ENCODE results near the gene FAM131A. TPM values are rescaled to one million over a fixed set of nuclear protein-coding genes. Genes with fewer than 3 reads are reported as not detected.

FAM131A gene
- total RNA-seq, 1 donor from 2014 or later, result 14.0 TPM

DNA sequence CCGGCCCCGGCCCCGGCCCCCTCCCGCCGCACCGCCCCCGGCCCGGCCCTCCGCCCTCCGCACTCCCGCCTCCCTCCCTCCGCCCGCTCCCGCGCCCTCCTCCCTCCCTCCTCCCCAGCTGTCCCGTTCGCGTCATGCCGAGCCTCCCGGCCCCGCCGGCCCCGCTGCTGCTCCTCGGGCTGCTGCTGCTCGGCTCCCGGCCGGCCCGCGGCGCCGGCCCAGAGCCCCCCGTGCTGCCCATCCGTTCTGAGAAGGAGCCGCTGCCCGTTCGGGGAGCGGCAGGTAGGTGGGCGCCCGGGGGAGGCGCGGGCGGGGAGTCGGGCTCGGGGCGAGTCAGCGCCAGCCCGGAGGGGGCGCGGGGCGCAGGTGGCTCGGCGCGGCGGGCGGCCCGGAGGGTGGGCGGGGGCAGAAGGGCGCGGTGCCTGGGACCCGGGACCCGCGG lies 42.8 kb downstream of the FAM131A start:
- H3K4me3 ChIP-seq (ENCODE audit: low read depth, low read length), result no peak overlapping the region
- TF ChIP-seq, protein P1, sequence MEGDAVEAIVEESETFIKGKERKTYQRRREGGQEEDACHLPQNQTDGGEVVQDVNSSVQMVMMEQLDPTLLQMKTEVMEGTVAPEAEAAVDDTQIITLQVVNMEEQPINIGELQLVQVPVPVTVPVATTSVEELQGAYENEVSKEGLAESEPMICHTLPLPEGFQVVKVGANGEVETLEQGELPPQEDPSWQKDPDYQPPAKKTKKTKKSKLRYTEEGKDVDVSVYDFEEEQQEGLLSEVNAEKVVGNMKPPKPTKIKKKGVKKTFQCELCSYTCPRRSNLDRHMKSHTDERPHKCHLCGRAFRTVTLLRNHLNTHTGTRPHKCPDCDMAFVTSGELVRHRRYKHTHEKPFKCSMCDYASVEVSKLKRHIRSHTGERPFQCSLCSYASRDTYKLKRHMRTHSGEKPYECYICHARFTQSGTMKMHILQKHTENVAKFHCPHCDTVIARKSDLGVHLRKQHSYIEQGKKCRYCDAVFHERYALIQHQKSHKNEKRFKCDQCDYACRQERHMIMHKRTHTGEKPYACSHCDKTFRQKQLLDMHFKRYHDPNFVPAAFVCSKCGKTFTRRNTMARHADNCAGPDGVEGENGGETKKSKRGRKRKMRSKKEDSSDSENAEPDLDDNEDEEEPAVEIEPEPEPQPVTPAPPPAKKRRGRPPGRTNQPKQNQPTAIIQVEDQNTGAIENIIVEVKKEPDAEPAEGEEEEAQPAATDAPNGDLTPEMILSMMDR (IDR thresholded peaks at IDR 0.05; ENCODE audit: insufficient read depth, low read length, poor library complexity, severe bottlenecking), result no peak
- H3K36me3 ChIP-seq (ENCODE audit: control insufficient read depth, insufficient read depth, low read length), result no peaks in the 10 kb centered on the region
- H3K27me3 ChIP-seq (ENCODE audit: control insufficient read depth, insufficient read depth, low read length), result peaks cover 76% of the 10 kb centered on the region
- DNase-seq (ENCODE audit: low read depth), result no peak

DNA sequence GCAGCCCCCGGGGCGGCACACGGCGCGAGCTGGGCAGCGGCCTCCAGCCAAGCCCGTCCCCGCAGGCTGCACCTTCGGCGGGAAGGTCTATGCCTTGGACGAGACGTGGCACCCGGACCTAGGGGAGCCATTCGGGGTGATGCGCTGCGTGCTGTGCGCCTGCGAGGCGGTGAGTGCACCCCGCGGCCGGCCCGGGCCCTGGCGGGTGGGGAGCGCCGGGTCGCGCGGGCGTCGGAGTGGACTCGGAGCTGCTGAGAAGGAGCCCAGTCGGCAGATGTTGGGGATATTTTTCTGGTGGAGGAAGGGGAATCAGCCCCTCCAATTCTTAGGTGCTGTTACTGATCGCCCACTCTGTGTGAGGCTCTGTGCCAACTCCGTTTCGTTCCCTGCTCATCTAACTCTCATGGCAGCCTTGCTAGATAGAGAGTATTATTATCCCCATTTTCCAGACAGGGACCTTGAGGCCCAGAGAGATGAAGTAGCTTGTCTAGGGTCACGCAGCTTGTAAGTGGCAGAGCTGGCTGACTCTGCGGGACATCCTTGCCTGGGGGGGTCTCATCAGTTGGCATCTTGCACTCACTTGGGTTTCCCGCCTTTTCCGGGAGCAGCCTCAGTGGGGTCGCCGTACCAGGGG lies 43.3 kb downstream of the FAM131A start:
- Histone ChIP-seq H3K4me3 (ENCODE audit: low read depth, low read length) (peak overlapping the region; percentile 19), H3K27me3 (ENCODE audit: control insufficient read depth, insufficient read depth, low read length) (peaks cover 76% of the 10 kb centered on the region), H3K36me3 (ENCODE audit: control insufficient read depth, insufficient read depth, low read length) (no peaks in the 10 kb centered on the region)
- TF ChIP-seq, protein P1 (IDR thresholded peaks at IDR 0.05; ENCODE audit: insufficient read depth, low read length, poor library complexity, severe bottlenecking), result no peak
- DNase-seq (ENCODE audit: low read depth), result no peak

DNA sequence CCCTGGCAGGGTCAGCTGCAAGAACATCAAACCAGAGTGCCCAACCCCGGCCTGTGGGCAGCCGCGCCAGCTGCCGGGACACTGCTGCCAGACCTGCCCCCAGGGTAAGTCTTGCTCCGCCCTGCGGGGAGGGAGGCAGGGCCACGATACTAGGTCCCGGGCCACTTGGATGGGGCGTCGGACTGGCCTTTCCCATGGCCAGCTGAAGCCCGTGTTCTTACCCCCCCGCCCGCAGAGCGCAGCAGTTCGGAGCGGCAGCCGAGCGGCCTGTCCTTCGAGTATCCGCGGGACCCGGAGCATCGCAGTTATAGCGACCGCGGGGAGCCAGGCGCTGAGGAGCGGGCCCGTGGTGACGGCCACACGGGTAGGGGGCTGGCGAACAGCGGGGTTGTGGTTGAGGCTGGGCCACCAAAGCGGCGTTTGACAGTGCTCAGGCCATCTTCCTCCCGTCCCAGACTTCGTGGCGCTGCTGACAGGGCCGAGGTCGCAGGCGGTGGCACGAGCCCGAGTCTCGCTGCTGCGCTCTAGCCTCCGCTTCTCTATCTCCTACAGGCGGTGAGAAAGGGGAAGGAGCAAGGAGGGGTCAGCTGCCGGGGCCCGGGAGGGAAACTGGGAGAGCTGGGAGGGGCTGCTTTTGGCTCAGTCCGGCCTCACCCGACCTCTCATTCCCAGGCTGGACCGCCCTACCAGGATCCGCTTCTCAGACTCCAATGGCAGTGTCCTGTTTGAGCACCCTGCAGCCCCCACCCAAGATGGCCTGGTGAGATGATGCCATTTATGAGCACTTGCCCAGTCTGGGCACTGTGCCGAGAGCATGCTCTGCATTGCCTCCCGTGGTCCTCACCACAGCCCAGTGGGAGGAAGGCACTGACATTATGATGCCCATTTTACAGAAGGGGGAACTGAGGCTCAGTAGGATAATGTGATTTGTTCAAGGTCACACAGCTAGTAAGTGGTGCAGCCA lies 44.1 kb downstream of the FAM131A start:
- DNase-seq (ENCODE audit: low read depth), result no peak
- TF ChIP-seq, protein P1 (IDR thresholded peaks at IDR 0.05; ENCODE audit: insufficient read depth, low read length, poor library complexity, severe bottlenecking), result no peak
- Histone ChIP-seq H3K36me3 (ENCODE audit: control insufficient read depth, insufficient read depth, low read length) (no peaks in the 10 kb centered on the region), H3K27me3 (ENCODE audit: control insufficient read depth, insufficient read depth, low read length) (peaks cover 76% of the 10 kb centered on the region), H3K4me3 (ENCODE audit: low read depth, low read length) (no peak overlapping the region)

DNA sequence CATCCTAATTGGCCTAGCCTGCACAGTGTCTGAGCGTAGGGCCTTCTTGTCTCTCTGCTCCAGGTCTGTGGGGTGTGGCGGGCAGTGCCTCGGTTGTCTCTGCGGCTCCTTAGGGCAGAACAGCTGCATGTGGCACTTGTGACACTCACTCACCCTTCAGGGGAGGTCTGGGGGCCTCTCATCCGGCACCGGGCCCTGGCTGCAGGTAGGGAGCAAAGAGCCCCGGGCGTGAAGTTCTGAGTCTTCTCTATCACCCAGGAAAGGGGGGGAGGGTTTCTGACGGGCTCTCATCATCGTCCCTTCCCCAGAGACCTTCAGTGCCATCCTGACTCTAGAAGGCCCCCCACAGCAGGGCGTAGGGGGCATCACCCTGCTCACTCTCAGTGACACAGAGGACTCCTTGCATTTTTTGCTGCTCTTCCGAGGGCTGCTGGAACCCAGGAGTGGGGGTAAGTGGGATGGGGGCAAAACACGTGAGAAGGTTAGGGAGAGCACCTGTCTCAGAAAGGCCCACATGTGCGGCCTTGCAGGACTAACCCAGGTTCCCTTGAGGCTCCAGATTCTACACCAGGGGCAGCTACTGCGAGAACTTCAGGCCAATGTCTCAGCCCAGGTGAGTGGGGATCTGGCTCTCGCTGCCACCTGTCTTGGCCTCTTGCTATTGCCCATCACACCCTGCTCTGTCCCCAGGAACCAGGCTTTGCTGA lies 45.1 kb downstream of the FAM131A start:
- H3K27me3 ChIP-seq (ENCODE audit: control insufficient read depth, insufficient read depth, low read length), result peaks cover 76% of the 10 kb centered on the region
- H3K36me3 ChIP-seq (ENCODE audit: control insufficient read depth, insufficient read depth, low read length), result no peaks in the 10 kb centered on the region
- TF ChIP-seq, protein P1 (IDR thresholded peaks at IDR 0.05; ENCODE audit: insufficient read depth, low read length, poor library complexity, severe bottlenecking), result no peak
- DNase-seq (ENCODE audit: low read depth), result no peak
- no peak overlapping the region for H3K4me3 ChIP-seq (ENCODE audit: low read depth, low read length)

DNA sequence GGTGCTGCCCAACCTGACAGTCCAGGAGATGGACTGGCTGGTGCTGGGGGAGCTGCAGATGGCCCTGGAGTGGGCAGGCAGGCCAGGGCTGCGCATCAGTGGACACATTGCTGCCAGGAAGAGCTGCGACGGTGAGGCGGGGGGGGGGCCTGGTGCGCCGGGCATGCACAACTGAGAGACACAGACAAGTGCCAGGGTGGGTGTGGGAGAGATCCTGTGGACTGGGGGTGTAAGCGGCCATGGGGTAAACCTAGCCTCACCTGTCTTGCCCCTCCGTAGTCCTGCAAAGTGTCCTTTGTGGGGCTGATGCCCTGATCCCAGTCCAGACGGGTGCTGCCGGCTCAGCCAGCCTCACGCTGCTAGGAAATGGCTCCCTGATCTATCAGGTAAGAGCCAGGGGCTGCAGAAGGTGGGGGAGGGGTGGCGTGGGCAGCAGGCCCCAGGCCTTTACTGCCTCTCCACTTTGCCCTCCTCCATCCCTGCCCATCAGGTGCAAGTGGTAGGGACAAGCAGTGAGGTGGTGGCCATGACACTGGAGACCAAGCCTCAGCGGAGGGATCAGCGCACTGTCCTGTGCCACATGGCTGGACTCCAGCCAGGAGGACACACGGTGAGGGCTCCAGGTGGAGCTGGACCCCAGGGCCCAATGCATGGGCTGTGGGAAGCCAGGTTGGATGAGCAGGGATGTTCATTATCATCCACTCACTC lies 45.8 kb downstream of the FAM131A start:
- Histone ChIP-seq H3K36me3 (ENCODE audit: control insufficient read depth, insufficient read depth, low read length) (no peaks in the 10 kb centered on the region), H3K4me3 (ENCODE audit: low read depth, low read length) (no peak overlapping the region), H3K27me3 (ENCODE audit: control insufficient read depth, insufficient read depth, low read length) (peaks cover 74% of the 10 kb centered on the region)
- DNase-seq (ENCODE audit: low read depth), result no peak
- TF ChIP-seq, protein P1 (IDR thresholded peaks at IDR 0.05; ENCODE audit: insufficient read depth, low read length, poor library complexity, severe bottlenecking), result no peak

Measured in kidney epithelial cell (primary cell).